IPS-20b (cell line): ENCODE results near the gene NFIA.

Source experiments
- H3K27ac ChIP-seq: one replicate; pipeline ENCODE4 v1.5.1; 2013; ENCODE audit warnings: low read length
- H3K27me3 ChIP-seq: 2 replicates; pipeline ENCODE4 v1.6.1; 2013; ENCODE audit warnings: mild to moderate bottlenecking, low read length, inconsistent platforms; ENCODE audit not compliant: insufficient read depth
- H3K36me3 ChIP-seq: 2 replicates; pipeline ENCODE4 v1.6.1; 2013; ENCODE audit warnings: low read depth, mild to moderate bottlenecking, inconsistent platforms, low read length, moderate library complexity; ENCODE audit not compliant: insufficient read depth
- H3K4me1 ChIP-seq: 2 replicates; pipeline ENCODE4 v1.6.1; 2013; ENCODE audit warnings: mild to moderate bottlenecking, control low read depth, inconsistent platforms, low read length, moderate library complexity; ENCODE audit not compliant: insufficient read depth
- H3K4me3 ChIP-seq: 2 replicates; pipeline ENCODE4 v1.5.1; 2013; ENCODE audit warnings: mild to moderate bottlenecking, low read length, inconsistent platforms
- H3K9ac ChIP-seq: 2 replicates; pipeline ENCODE4 v1.6.1; 2013; ENCODE audit warnings: low read depth, mild to moderate bottlenecking, inconsistent platforms, low read length, moderate library complexity
- H3K9me3 ChIP-seq: 2 replicates; pipeline ENCODE4 v1.6.1; 2013; ENCODE audit warnings: mild to moderate bottlenecking, low read depth, low read length, inconsistent platforms; ENCODE audit not compliant: insufficient read depth

Gene NFIA

DNA sequence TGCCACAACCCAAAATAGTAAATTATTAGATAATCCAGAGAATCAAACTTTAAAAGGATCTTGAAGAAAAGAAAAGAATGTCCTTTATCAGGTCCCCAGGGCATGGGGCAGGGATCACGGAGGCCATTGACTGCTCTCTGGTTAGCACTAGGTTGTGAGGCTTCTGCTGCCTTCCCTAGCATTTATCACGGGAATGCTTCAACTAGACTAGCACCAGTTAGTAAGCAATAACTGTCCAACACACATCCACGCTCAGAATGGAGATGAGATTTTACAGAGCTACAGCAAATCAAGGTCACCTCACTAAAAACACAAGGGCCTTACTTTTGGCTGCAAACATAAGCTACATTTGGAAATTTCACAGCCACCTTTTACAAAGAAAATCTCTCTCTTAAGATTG lies 304.0 kb downstream of the NFIA start:
- no peaks in the 10 kb centered on the region for H3K36me3 ChIP-seq
- peaks cover 17% of the 10 kb centered on the region for H3K27me3 ChIP-seq

DNA sequence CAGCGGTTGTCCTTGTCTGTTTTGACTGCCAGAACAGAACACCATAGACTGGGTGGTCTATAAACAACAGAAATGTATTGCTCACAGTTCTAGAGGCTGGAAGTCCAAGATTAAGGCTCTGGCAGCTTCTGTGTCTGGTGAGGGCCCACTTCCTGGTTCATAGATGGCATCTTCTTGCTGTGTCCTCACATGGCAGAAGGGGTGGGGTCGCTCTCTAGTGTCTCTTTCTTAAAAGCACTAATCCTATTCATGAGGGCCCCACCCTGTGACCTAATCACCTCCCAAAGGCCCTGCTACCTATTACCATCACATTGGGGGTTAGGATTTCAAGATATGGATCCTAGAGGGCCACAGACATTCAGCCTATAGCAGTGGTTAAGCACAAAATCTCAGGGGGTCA lies 304.4 kb downstream of the NFIA start:
- Histone ChIP-seq H3K4me1 (no peaks in the 10 kb centered on the region), H3K36me3 (no peaks in the 10 kb centered on the region), H3K9me3 (peaks cover 13% of the 10 kb centered on the region; the same call in 1 of the 2 replicates), H3K4me3 (no peak overlapping the region), H3K27me3 (peaks cover 21% of the 10 kb centered on the region), H3K27ac (no peak overlapping the region), H3K9ac (no peak overlapping the region)

More for the DNA sequence above, 304.0 kb downstream of the NFIA start:
- Histone ChIP-seq H3K9me3 (peaks cover 13% of the 10 kb centered on the region; the same call in 1 of the 2 replicates), H3K4me3 (no peak overlapping the region), H3K9ac (no peak overlapping the region), H3K4me1 (no peaks in the 10 kb centered on the region), H3K27ac (no peak overlapping the region)

DNA sequence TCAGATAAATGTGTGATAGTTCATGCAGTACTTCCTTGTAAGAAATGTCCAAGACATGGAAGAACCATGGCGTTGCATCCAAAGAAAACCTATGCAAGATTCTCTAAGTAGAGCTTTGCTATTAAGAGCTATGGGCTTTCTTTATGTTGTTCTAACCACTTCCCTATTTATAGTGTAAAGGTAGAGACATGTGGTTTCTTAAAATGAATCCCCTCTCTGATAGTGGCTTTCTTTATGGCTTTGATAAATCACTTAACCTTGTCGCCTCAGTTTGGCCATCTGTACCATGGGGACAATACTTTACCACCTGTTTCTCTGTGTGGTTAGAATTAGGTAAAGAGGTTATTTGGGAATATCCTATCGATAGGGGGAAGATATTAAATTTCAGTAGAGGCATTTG lies 305.5 kb downstream of the NFIA start:
- Histone ChIP-seq H3K36me3 (no peaks in the 10 kb centered on the region), H3K9ac (no peak overlapping the region), H3K27me3 (peaks cover 31% of the 10 kb centered on the region), H3K4me1 (no peaks in the 10 kb centered on the region), H3K27ac (no peak overlapping the region), H3K9me3 (peaks cover 13% of the 10 kb centered on the region; the same call in 1 of the 2 replicates), H3K4me3 (no peak overlapping the region)

DNA sequence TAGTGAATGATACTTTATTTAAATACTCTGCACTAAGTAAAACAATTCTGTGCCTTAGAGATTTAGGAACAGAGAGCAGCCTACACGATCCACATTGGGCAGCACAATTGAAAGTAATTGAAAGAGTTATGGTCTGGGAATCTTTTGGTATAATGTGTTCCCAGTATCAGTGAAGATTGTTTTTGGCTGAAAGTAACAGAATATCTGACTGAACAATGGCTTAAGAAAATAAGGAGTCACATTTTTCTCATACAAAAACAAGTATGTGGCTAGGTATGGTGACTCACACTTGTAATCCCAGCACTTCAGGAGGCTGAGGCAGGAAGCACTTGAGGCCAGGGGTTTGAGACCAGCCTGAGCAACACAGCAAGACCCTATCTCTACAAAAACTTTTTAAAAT lies 306.2 kb downstream of the NFIA start:
- Histone ChIP-seq H3K9me3 (peaks cover 13% of the 10 kb centered on the region; the same call in 1 of the 2 replicates), H3K36me3 (no peaks in the 10 kb centered on the region), H3K27ac (no peak overlapping the region), H3K4me3 (no peak overlapping the region), H3K9ac (no peak overlapping the region), H3K4me1 (no peaks in the 10 kb centered on the region), H3K27me3 (peaks cover 37% of the 10 kb centered on the region)

DNA sequence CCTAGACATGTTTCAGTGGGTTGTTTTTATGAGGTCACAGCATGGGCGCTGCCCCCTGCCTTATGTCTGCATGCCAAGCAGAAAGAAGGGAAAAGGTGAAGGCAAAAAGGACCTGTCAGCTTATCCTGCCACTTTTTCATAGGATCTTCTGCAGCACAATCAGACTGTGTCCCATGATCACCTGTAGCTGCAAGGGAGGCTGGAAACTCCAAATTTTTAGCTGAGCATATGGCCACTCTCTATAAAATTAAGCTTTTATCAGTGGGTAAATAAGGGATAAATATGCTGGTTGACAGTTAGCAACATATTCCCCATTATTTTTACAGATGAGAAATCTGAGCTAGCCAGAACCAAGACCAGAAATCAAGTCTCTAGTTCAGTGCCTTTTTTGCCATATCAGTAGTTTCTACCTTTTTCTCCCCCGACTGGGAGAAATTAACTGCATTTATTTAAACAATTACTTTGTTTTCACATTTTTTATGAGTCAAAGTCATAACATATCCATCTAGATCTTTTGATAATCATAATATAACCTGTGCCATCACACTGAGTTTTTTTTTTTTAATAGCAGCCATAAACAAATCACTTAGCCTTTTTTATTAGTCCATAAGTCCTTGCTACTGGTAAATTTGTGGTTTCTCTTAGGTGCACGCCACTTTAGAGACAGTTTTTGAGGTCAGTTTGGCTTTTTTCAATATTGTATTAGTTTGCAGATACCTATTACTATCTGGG lies 307.0 kb downstream of the NFIA start:
- Histone ChIP-seq H3K9ac (no peak overlapping the region), H3K4me1 (no peaks in the 10 kb centered on the region), H3K9me3 (peaks cover 13% of the 10 kb centered on the region; the same call in 1 of the 2 replicates), H3K4me3 (no peak overlapping the region), H3K27me3 (peaks cover 42% of the 10 kb centered on the region), H3K36me3 (no peaks in the 10 kb centered on the region), H3K27ac (no peak overlapping the region)

DNA sequence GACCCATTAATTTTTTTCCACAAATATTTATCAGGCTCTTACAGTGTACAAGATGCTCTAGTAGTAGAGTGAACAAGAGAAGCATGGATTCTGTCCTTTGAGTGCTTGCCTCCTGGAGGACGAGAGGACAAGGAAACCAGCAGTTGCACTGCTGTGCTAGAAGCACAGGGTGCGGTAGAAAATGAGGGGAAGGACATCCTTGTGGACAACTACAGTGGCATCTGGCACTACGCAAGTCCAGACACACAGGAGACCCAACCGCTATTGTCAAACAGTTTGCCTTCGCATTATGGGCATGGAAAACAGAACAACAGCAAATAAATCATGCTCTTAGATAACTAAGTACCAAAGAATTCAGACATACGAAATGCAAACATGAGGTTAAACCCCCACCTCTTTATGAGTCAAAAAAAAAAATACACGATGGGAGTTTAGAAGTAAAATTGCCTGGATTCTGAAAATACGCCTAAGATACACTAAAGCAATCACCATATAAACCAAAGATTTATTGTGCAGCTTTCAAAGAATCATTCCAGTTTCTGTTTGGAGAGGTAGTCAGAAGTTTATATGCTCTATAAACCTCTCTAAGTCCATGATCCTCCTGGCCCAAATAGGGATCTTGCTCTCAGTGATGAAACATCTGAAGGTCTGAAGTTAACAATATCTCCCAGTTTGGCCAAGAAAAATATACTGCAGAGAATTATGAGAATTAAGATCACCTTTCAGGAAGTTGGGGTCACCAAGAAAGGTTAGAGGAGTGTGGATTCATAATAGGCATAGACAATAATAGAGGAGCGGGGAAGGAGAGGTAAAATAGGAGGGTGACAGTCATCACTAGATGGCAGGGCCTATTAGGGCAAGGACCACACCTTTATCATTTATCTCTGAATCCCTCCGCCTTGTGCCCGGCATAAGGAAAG lies 307.8 kb downstream of the NFIA start:
- peaks cover 42% of the 10 kb centered on the region for H3K27me3 ChIP-seq
- H3K36me3 ChIP-seq, result no peaks in the 10 kb centered on the region
- no peak overlapping the region for H3K4me3 ChIP-seq
- peaks cover 13% of the 10 kb centered on the region; the same call in 1 of the 2 replicates for H3K9me3 ChIP-seq
- H3K27ac ChIP-seq, result no peak overlapping the region
- no peaks in the 10 kb centered on the region for H3K4me1 ChIP-seq
- H3K9ac ChIP-seq, result no peak overlapping the region

DNA sequence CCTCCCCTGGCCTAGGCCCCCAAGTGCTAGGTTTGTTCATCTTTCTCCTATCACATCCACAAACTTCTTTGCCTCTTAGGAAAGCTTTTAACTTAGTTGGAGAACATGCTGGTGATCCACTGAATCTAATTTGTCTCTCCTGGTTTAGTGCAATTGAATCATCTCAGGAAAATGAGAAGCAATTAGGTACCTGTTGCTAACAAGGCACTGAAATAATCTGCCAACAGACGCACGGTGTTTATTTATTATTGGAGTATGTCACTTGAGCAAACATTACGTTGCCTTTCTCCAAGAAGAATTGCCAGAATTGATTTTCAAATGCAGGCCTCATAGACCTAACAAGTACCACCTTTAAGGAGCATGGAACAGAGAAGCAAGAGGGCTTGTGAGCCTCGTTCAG lies 309.4 kb downstream of the NFIA start:
- Histone ChIP-seq H3K27me3 (peaks cover 42% of the 10 kb centered on the region), H3K27ac (no peak overlapping the region), H3K4me3 (no peak overlapping the region), H3K9ac (no peak overlapping the region), H3K36me3 (no peaks in the 10 kb centered on the region), H3K9me3 (peaks cover 13% of the 10 kb centered on the region; the same call in 1 of the 2 replicates), H3K4me1 (no peaks in the 10 kb centered on the region)

DNA sequence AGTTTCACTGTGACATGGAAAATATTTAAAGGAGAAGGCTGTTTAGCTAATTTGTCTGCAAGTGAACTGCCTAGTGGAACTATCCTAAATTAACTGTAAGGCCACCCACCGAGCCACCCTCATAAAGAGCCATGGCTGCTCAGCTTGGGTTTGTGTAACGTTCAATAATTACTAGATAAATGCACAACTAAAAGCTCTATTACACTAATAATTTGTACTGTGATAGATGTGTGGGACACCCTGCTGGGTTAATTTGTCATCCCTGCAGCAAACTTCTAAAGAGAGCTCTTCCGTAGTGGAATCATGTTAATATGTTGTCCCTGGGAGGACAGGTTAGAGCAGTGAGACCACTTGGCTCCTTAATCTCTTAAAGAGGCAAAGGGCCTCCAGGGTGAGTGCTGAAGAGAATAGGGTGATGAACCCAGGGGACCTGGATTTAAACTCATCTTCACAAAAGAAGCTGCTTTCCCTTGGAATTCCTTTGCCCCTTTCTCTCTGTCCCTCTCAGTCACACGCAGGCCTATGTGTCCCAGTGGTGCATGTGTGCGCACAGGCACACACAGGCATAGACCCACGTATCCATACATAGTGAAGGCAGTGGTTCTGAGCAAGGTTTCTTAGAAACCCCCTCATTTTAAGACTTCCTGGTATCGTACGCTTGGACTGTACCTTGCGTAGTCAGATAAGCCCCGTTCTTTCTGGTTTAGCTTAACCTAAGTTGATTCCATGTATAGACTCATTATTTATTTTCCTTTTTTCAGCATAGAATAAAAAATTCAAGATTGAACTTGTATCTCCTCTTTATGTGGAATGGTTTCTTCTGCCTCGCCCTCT lies 310.3 kb downstream of the NFIA start:
- H3K36me3 ChIP-seq, result no peaks in the 10 kb centered on the region
- no peak overlapping the region for H3K27ac ChIP-seq
- no peak overlapping the region for H3K4me3 ChIP-seq
- H3K27me3 ChIP-seq, result peaks cover 42% of the 10 kb centered on the region
- peaks cover 13% of the 10 kb centered on the region; the same call in 1 of the 2 replicates for H3K9me3 ChIP-seq
- H3K4me1 ChIP-seq, result no peaks in the 10 kb centered on the region
- H3K9ac ChIP-seq, result no peak overlapping the region

DNA sequence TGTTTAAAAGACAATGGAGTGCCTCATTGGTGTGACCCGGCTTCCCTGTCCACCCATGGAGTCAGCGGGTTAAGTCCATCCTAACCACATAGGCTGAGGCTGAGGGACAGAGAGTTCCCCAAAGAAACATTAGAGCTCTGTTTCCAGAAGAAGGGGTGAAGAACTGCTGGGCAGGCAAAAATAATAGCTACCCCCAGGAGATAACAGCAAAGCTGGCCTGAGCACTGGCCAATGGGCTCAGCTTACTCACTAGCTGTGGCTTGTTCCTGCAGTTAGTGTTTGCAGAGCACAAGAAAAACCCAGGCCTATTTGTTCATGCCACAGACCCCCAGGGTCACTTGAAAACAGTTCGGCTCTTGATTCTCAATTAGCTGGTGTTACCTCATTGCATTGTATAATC lies 311.2 kb downstream of the NFIA start:
- Histone ChIP-seq H3K4me3 (no peak overlapping the region), H3K27ac (no peak overlapping the region), H3K9ac (no peak overlapping the region)

DNA sequence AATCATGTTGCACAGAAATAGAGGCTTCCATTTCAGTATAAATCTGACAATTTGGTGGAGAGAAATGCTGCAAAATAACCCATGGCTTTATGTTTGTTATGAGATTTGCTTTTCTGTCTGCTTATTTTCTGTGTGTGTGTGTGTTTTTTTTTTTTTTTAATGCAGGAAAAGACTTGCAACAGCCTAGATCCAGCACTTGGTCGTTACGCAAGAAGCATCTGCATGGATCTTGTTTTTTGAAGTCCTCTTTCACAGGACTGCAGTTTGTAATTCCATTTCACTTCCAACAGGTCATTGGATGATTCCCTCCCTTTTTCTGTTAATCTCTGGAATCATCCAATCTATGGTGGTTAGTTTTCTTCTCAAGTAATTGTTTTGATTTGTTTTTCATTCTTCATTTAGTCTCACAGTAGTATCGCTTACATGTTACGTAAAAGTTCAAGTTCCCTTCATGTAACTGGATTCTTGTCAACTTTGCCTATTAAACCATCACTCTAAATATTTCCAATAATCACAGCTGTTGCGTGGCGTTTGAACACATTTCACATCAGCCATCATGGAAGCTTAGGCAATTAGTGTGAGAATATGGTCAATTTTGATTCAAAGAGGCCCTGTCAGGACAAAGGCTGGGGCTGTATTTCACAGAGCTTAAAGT lies 312.9 kb downstream of the NFIA start:
- H3K27ac ChIP-seq, result no peak overlapping the region
- H3K27me3 ChIP-seq, result peaks cover 35% of the 10 kb centered on the region
- H3K36me3 ChIP-seq, result no peaks in the 10 kb centered on the region
- no peak overlapping the region for H3K4me3 ChIP-seq
- no peaks in the 10 kb centered on the region for H3K4me1 ChIP-seq
- no peaks in the 10 kb centered on the region for H3K9me3 ChIP-seq
- no peak overlapping the region for H3K9ac ChIP-seq

More for the DNA sequence above, 311.2 kb downstream of the NFIA start:
- Histone ChIP-seq H3K9me3 (peaks cover 11% of the 10 kb centered on the region; the same call in 1 of the 2 replicates), H3K4me1 (no peaks in the 10 kb centered on the region), H3K36me3 (no peaks in the 10 kb centered on the region), H3K27me3 (peaks cover 42% of the 10 kb centered on the region)

DNA sequence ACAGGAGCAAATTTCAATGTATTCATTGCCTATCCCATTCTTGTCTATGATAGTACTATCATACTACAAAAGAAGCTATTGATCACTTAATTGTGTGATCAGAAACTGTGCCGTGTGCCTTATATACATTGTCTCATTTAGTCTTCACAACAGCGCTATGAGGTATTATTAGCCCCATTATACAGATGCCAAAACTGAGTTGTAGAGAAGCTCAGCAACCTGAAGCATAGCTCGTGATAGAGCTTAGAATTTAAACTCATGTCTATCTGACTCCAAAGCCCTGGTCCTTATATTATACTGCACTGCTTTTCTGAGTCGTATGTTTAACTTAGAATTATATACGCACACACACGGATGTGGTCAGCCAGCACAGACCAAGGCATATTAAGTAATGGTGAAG lies 315.1 kb downstream of the NFIA start:
- Histone ChIP-seq H3K9ac (no peak overlapping the region), H3K27ac (no peak overlapping the region), H3K9me3 (no peaks in the 10 kb centered on the region), H3K4me3 (no peak overlapping the region), H3K36me3 (no peaks in the 10 kb centered on the region), H3K27me3 (peaks cover 13% of the 10 kb centered on the region), H3K4me1 (no peaks in the 10 kb centered on the region)
